HepG2 (cell line): Measurements from ENCODE around the gene MT4. TPM values are rescaled to one million over a fixed set of nuclear protein-coding genes. Genes with fewer than 3 reads are reported as not detected.

Experiments
- ATF7 ChIP-seq, 2 experiments: fragments of 450-650 bp in 1 of 2; sonication (generic) in 1 of 2; formaldehyde crosslinking in 1 of 2; IDR thresholded peaks; 2 replicates each; pipeline versions ENCODE4 v1.4.0 to v1.6.1; 2016 to 2020; ENCODE audit warnings: antibody characterized with exemption in 1 of 2, mild to moderate bottlenecking in 1 of 2, missing genetic modification reagents in 1 of 2
- CBX1 ChIP-seq: IDR thresholded peaks from one replicate; pipeline ENCODE4 v1.6.1; 2016; ENCODE audit warnings: antibody characterized with exemption, low read depth
- CBX2 ChIP-seq, 2 experiments: fragments of 200-600 bp in 1 of 2; sonication (generic); formaldehyde crosslinking in 1 of 2; IDR thresholded peaks; 2 replicates each; pipeline versions ENCODE4 v1.7.0 to v1.8.1; 2018 to 2022; ENCODE audit warnings: low read depth in 2 of 2, low read length in 1 of 2, mild to moderate bottlenecking in 1 of 2, missing genetic modification reagents in 1 of 2
- FOSL1 ChIP-seq: sonication (generic); formaldehyde crosslinking; IDR thresholded peaks from 2 replicates; pipeline ENCODE4 v1.9.0; 2021; ENCODE audit warnings: missing genetic modification reagents, borderline replicate concordance
- GTF3A ChIP-seq: sonication (generic); formaldehyde crosslinking; conservative IDR thresholded peaks from 2 replicates; pipeline ENCODE4 v1.4.0; 2020; ENCODE audit warnings: mild to moderate bottlenecking, missing genetic modification reagents
- HMGA1 ChIP-seq: sonication (generic); formaldehyde crosslinking; conservative IDR thresholded peaks from 2 replicates; pipeline ENCODE4 v1.4.0; 2020; ENCODE audit warnings: missing genetic modification reagents
- SCMH1 ChIP-seq: sonication (generic); formaldehyde crosslinking; IDR thresholded peaks from 2 replicates; pipeline ENCODE4 v1.9.0; 2021; ENCODE audit warnings: missing genetic modification reagents, mild to moderate bottlenecking, borderline replicate concordance
- SNAPC2 ChIP-seq: sonication (generic); formaldehyde crosslinking; IDR thresholded peaks from 2 replicates; pipeline ENCODE4 v1.8.1; 2022; ENCODE audit warnings: mild to moderate bottlenecking, missing genetic modification reagents
- TCF7 ChIP-seq: sonication (generic); IDR thresholded peaks from 2 replicates; pipeline ENCODE4 v1.6.1; 2016; ENCODE audit warnings: antibody characterized with exemption, low read depth
- TFAP4 ChIP-seq: sonication (generic); IDR thresholded peaks from 2 replicates; pipeline ENCODE4 v1.6.1; 2016; ENCODE audit warnings: low read depth, borderline replicate concordance
- TFE3 ChIP-seq: IDR thresholded peaks from 2 replicates; pipeline ENCODE4 v1.6.1; 2016
- TSC22D2 ChIP-seq: sonication (generic); formaldehyde crosslinking; IDR thresholded peaks from 2 replicates; pipeline ENCODE4 v1.5.1; 2020; ENCODE audit warnings: missing genetic modification reagents, mild to moderate bottlenecking, borderline replicate concordance
- ZBTB33 ChIP-seq: sonication (generic); formaldehyde crosslinking; IDR thresholded peaks from 2 replicates; pipeline ENCODE4 v1.4.0; 2020; ENCODE audit warnings: missing genetic modification reagents
- ZBTB7B ChIP-seq: sonication (generic); formaldehyde crosslinking; IDR thresholded peaks from 2 replicates; pipeline ENCODE4 v1.4.0; 2020; ENCODE audit warnings: missing genetic modification reagents
- ZNF180 ChIP-seq: sonication (generic); formaldehyde crosslinking; IDR thresholded peaks from 2 replicates; pipeline ENCODE4 v1.4.0; 2020; ENCODE audit warnings: low read depth, missing genetic modification reagents, borderline replicate concordance
- ZNF547 ChIP-seq: sonication (generic); formaldehyde crosslinking; IDR thresholded peaks from 2 replicates; pipeline ENCODE4 v1.5.1; 2020; ENCODE audit warnings: mild to moderate bottlenecking, missing genetic modification reagents
- ZNF552 ChIP-seq: sonication (generic); formaldehyde crosslinking; IDR thresholded peaks from 2 replicates; pipeline ENCODE4 v1.9.0; 2022; ENCODE audit warnings: missing genetic modification reagents, mild to moderate bottlenecking, borderline replicate concordance
- ZNF569 ChIP-seq: sonication (generic); formaldehyde crosslinking; IDR thresholded peaks from 2 replicates; pipeline ENCODE4 v1.5.0; 2020; ENCODE audit warnings: mild to moderate bottlenecking, missing genetic modification reagents, moderate library complexity, borderline replicate concordance
- ZNF607 ChIP-seq: sonication (generic); formaldehyde crosslinking; IDR thresholded peaks from 2 replicates; pipeline ENCODE4 v1.5.1; 2020; ENCODE audit warnings: missing genetic modification reagents, mild to moderate bottlenecking, borderline replicate concordance
- ZNF7 ChIP-seq: IDR thresholded peaks from 2 replicates; pipeline ENCODE4 v1.6.1; 2016; ENCODE audit warnings: missing biosample characterization, missing genetic modification reagents
- ZNF772 ChIP-seq: sonication (generic); formaldehyde crosslinking; IDR thresholded peaks from 2 replicates; pipeline ENCODE4 v1.5.0; 2020; ENCODE audit warnings: mild to moderate bottlenecking, missing genetic modification reagents
- ZSCAN29 ChIP-seq: sonication (generic); formaldehyde crosslinking; conservative IDR thresholded peaks from 2 replicates; pipeline ENCODE4 v1.4.0; 2020; ENCODE audit warnings: mild to moderate bottlenecking, missing genetic modification reagents
- polyA plus RNA-seq, 8 experiments: library from polyadenylated mRNA; depleted of rRNA in 3 of 8; stranded (reverse) in 7 of 8; unstranded in 1 of 8; fragments of >200 nt; fragmentation: Illumina TruSeq in 4 of 8; extraction: Trizol in 4 of 8; gene quantifications; 2 replicates each; pipeline versions ENCODE4 v1.2.1 to v1.2.3, GENCODE V29; 2011 to 2016; ENCODE audit warnings: low read depth in 4 of 8, missing spikeins in 1 of 8, mixed read lengths in 1 of 8; ENCODE audit not compliant: insufficient read depth in 1 of 8
- total RNA-seq, 5 experiments: library from RNA; depleted of rRNA; stranded (reverse); fragments of >200 nt; fragmentation: Illumina TruSeq; extraction: Trizol; gene quantifications; 2 replicates each; pipeline ENCODE4 v1.2.3, GENCODE V29; 2016; ENCODE audit warnings: low read depth in 1 of 5
- TF ChIP-seq, protein P1 (sequence below): IDR thresholded peaks from 2 replicates; pipeline ENCODE4 v1.6.1; 2016; ENCODE audit warnings: mild to moderate bottlenecking, missing biosample characterization, missing genetic modification reagents
- TF ChIP-seq, protein P2 (sequence below): sonication (generic); formaldehyde crosslinking; IDR thresholded peaks from 2 replicates; pipeline ENCODE4 v1.5.0; 2020; ENCODE audit warnings: mild to moderate bottlenecking, missing genetic modification reagents, borderline replicate concordance

The MT4 gene
- total and polyA plus RNA-seq, 2 of the 13 experiments (the other 11 are each of a cell fraction or from before 2014, with no cell fraction given), result not detected

DNA sequence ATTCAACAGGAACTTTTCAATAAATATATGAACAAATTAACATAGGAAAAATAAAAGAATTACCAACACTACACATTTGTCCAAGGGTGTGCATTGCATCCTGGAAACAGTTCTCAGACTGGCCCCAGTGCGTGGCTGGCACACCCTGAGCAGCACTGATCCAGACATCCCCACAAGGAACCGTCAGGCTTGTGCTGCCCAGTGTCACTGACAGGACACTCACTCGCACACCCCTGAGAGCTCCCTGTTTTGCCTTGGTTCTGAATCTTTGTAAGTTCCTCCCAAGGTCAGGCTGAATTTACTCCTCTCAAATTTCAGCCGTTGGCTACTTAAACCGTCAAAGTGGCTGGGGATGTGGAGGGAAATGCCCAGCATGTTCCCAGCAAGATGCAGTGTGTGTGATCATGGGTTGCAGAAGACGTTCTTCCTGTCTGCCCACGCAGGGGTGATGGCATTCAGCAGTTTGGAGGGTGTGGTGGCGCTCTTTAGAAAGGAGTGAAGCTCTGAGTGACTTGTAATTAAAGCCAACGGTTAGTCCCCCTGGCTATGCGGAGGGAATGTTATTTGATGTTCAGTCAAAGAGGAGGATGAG is 45.2 kb downstream of the MT4 start (continued):
- TF ChIP-seq ATF7 (IDR thresholded peaks at IDR 0.05) (no peak), ATF7 (CRISPR knock-in tag; IDR thresholded peaks at IDR 0.05) (peak; percentile 76; the same call in 1 of the 2 replicates), TFE3 (CRISPR knock-in tag) (no peak), ZNF7 (no peak), ZNF772 (CRISPR knock-in tag) (peak; percentile 43; the same call in 1 of the 2 replicates), ZNF552 (CRISPR knock-in tag) (no peak), TFAP4 (no peak), CBX1 (no peak), ZBTB33 (CRISPR knock-in tag) (no peak), ZNF180 (CRISPR knock-in tag) (no peak), HMGA1 (CRISPR knock-in tag) (no peak), ZSCAN29 (CRISPR knock-in tag) (no peak; the same call in 1 of the 2 replicates), ZNF569 (CRISPR knock-in tag) (no peak), CBX2 (IDR thresholded peaks at IDR 0.05; ENCODE audit: low read depth, low read length) (no peak), CBX2 (CRISPR knock-in tag; IDR thresholded peaks at IDR 0.05; ENCODE audit: low read depth) (peak; percentile 66; the same call in 1 of the 2 replicates), TSC22D2 (CRISPR knock-in tag) (no peak), ZNF547 (no peak), SNAPC2 (CRISPR knock-in tag) (no peak), ZNF607 (CRISPR knock-in tag) (no peak; the same call in 1 of the 2 replicates), FOSL1 (CRISPR knock-in tag) (no peak), TCF7 (no peak), SCMH1 (CRISPR knock-in tag) (no peak), ZBTB7B (CRISPR knock-in tag) (no peak), GTF3A (0 out of 2 replicates have a peak, but pooled peaks have one; percentile 65)
- TF ChIP-seq, protein P1, sequence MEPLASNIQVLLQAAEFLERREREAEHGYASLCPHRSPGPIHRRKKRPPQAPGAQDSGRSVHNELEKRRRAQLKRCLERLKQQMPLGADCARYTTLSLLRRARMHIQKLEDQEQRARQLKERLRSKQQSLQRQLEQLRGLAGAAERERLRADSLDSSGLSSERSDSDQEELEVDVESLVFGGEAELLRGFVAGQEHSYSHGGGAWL (CRISPR knock-in tag), result no peak
- TF ChIP-seq, protein P2, sequence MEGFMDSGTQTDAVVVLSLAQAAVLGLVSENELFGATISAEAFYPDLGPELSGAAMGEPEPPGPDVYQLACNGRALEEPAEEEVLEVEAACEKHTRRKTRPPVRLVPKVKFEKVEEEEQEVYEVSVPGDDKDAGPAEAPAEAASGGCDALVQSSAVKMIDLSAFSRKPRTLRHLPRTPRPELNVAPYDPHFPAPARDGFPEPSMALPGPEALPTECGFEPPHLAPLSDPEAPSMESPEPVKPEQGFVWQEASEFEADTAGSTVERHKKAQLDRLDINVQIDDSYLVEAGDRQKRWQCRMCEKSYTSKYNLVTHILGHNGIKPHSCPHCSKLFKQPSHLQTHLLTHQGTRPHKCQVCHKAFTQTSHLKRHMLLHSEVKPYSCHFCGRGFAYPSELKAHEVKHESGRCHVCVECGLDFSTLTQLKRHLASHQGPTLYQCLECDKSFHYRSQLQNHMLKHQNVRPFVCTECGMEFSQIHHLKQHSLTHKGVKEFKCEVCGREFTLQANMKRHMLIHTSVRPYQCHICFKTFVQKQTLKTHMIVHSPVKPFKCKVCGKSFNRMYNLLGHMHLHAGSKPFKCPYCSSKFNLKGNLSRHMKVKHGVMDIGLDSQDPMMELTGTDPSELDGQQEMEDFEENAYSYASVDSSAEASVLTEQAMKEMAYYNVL (CRISPR knock-in tag), result no peak
